B cell (primary cell): ENCODE results near the gene TM9SF2. TPM values are rescaled to one million over a fixed set of nuclear protein-coding genes. Genes with fewer than 3 reads are reported as not detected.

Experiments
- ATAC-seq: fragments of 200-7000 bp; cut with Tn5 transposase; one replicate; pipeline ENCODE4 v1.10.0; 2021; ENCODE audit warnings: low read depth, mild to moderate bottlenecking, moderate number of reproducible peaks, moderate library complexity
- CTCF ChIA-PET: fragments of 350-600 bp; sonication (Branson Sonifier 250); formaldehyde crosslinking; loops from one replicate; lab custom pipeline; 2021; ENCODE audit warnings: antibody characterized with exemption, inconsistent platforms; lab: Charles Lee
- POLR2A ChIA-PET: fragments of 350-600 bp; sonication (Branson Sonifier 250); formaldehyde crosslinking; loops from one replicate; lab custom pipeline; 2021; ENCODE audit warnings: antibody characterized with exemption; lab: Charles Lee
- DNase-seq: peaks from one replicate; pipeline ENCODE4 v3.0.0; 2013
- H2AFZ ChIP-seq: 2 replicates; pipeline ENCODE4 v1.6.1; 2012; ENCODE audit warnings: mild to moderate bottlenecking, low read depth, low read length; ENCODE audit not compliant: insufficient read depth, poor library complexity, severe bottlenecking
- H3K27ac ChIP-seq, 2 donors: 1 replicate in 1 of 2; 2 replicates in 1 of 2; pipeline ENCODE4 v1.5.1; 2012 to 2013; ENCODE audit warnings: low read length in 2 of 2, mild to moderate bottlenecking in 2 of 2, moderate library complexity in 1 of 2
- H3K27me3 ChIP-seq, 4 experiments: fragments of 200-600 bp in 1 of 4; sonication (generic) in 1 of 4; replicated peaks in 1 of 4; 1 replicate in 2 of 4; 2 replicates in 2 of 4; pipeline versions ENCODE4 v1.6.1 to v1.7.0; 2013 to 2016; ENCODE audit warnings: low read length in 3 of 4, mild to moderate bottlenecking in 2 of 4, mixed read lengths in 1 of 4, moderate library complexity in 1 of 4; ENCODE audit not compliant: insufficient read depth in 4 of 4, control insufficient read depth in 3 of 4; ENCODE audit errors: control extremely low read depth in 1 of 4
- H3K36me3 ChIP-seq, 2 experiments: replicated peaks in 1 of 2; 1 replicate in 1 of 2; 2 replicates in 1 of 2; pipeline versions ENCODE4 v1.6.1 to v1.7.1; 2013; ENCODE audit warnings: low read length in 1 of 2; ENCODE audit not compliant: insufficient read depth in 2 of 2, control insufficient read depth in 1 of 2; ENCODE audit errors: control extremely low read depth in 1 of 2, extremely low read depth in 1 of 2
- H3K4me1 ChIP-seq, 2 donors: fragments of 200-600 bp in 1 of 2; sonication (generic) in 1 of 2; 1 replicate in 1 of 2; 2 replicates in 1 of 2; pipeline versions ENCODE4 v1.5.1 to v1.6.1; 2013 to 2017; ENCODE audit warnings: low read length in 2 of 2; ENCODE audit not compliant: control insufficient read depth in 2 of 2, insufficient read depth in 2 of 2
- H3K4me2 ChIP-seq: replicated peaks from 2 replicates; pipeline ENCODE3; 2012; ENCODE audit warnings: mild to moderate bottlenecking, low read depth, low read length; ENCODE audit not compliant: poor library complexity, severe bottlenecking
- H3K4me3 ChIP-seq, 5 experiments: fragments of 200-600 bp in 1 of 5; sonication (generic) in 1 of 5; 1 replicate in 3 of 5; 2 replicates in 2 of 5; pipeline versions ENCODE4 v1.5.1 to v1.7.0; 2011 to 2016; ENCODE audit warnings: low read length in 4 of 5, mild to moderate bottlenecking in 4 of 5, low read depth in 2 of 5, control low read depth in 1 of 5, moderate library complexity in 1 of 5; ENCODE audit not compliant: insufficient read depth in 1 of 5; ENCODE audit errors: control extremely low read depth in 1 of 5, extremely low read depth in 1 of 5
- H3K79me2 ChIP-seq: fragments of 200-600 bp; sonication (generic); one replicate; pipeline ENCODE4 v1.6.0; 2016; ENCODE audit warnings: low read length; ENCODE audit not compliant: control insufficient read depth, insufficient read depth
- H3K9ac ChIP-seq: fragments of 200-600 bp; sonication (generic); 2 replicates; pipeline ENCODE4 v1.6.1; 2017; ENCODE audit warnings: mild to moderate bottlenecking, low read length, moderate library complexity
- H3K9me3 ChIP-seq, 3 donors: one replicate each; pipeline versions ENCODE4 v1.6.1 to v1.7.1; 2013; ENCODE audit warnings: low read length in 2 of 3; ENCODE audit not compliant: control insufficient read depth in 2 of 3, insufficient read depth in 1 of 3; ENCODE audit errors: control extremely low read depth in 1 of 3
- H4K20me1 ChIP-seq: 2 replicates; pipeline ENCODE4 v1.6.0; 2012; ENCODE audit warnings: mild to moderate bottlenecking, low read length; ENCODE audit not compliant: insufficient read depth, control insufficient read depth, poor library complexity, severe bottlenecking
- H3K27ac Mint-ChIP-seq: one replicate; pipeline ENCODE4 v1.8.0; 2021; ENCODE audit warnings: mixed read lengths
- H3K27me3 Mint-ChIP-seq: one replicate; pipeline ENCODE4 v1.8.0; 2021; ENCODE audit warnings: mixed read lengths
- H3K4me1 Mint-ChIP-seq: one replicate; pipeline ENCODE4 v1.8.0; 2021; ENCODE audit warnings: mixed read lengths
- H3K4me3 Mint-ChIP-seq: one replicate; pipeline ENCODE4 v1.8.0; 2021; ENCODE audit warnings: mixed read lengths
- H3K9me3 Mint-ChIP-seq: one replicate; pipeline ENCODE4 v1.8.0; 2022; ENCODE audit warnings: mixed read lengths; ENCODE audit not compliant: insufficient read depth
- CTCF ChIP-seq: fragments of 200-600 bp; IDR thresholded peaks from one replicate; pipeline ENCODE4 v1.8.0; 2022; ENCODE audit warnings: antibody characterized with exemption, mild to moderate bottlenecking
- EZH2 ChIP-seq: IDR thresholded peaks from 2 replicates; pipeline ENCODE4 v1.6.1; 2012; ENCODE audit warnings: borderline replicate concordance, low read depth, mild to moderate bottlenecking, moderate library complexity, low read length; ENCODE audit not compliant: insufficient read depth, poor library complexity, severe bottlenecking
- WGBS: methylation state at CpG from one replicate; pipeline ENCODE4 v1.1.5; 2013; ENCODE audit warnings: missing lambda C conversion rate; ENCODE audit not compliant: insufficient coverage; 5-methylcytosine and 5-hydroxymethylcytosine counted together
- intact Hi-C: fragments of 100-400 bp; cut with micrococcal nuclease; formaldehyde crosslinking; loops from one replicate; pipeline ENCODE4 v1.10.0; 2022
- polyA plus RNA-seq: library from polyadenylated mRNA; depleted of rRNA; stranded (reverse); fragments of >200 nt; gene quantifications from 2 replicates; pipeline ENCODE4 v1.2.3, GENCODE V29; 2012
- total RNA-seq, 2 donors: library from RNA; stranded (reverse); fragments of 120-200 nt in 1 of 2; gene quantifications; 1 replicate in 1 of 2; 2 replicates in 1 of 2; pipeline versions ENCODE4 v1.2.3 to v1.2.4, GENCODE V29; 2013 to 2022

TM9SF2 gene
- total and polyA plus RNA-seq, 2 donors (not counting 1 experiment from before 2014, with no cell fraction given) = 20.2 to 63.6 TPM

GRCh38 chr13:99604636-99605035 lies 103.4 kb downstream of the TM9SF2 start:
- no peaks in the 10 kb centered on the region for H3K27me3 Mint-ChIP-seq
- peak overlapping the region; percentile 61 for H3K4me3 Mint-ChIP-seq
- Histone ChIP-seq H3K9me3 (no peaks in the 10 kb centered on the region), H3K27ac (no peak overlapping the region), H3K4me3 (no peak overlapping the region), H3K4me1 (peaks cover 13 to 26% of the 10 kb centered on the region in 2 donors), H3K9ac (no peak overlapping the region), H4K20me1 (no peaks in the 10 kb centered on the region), H3K27me3 (no peaks in the 10 kb centered on the region), H2AFZ (no peak overlapping the region), H3K36me3 (no peaks in the 10 kb centered on the region), H3K4me2 (no peak overlapping the region), H3K79me2 (no peaks in the 10 kb centered on the region)
- H3K9me3 Mint-ChIP-seq = no peaks in the 10 kb centered on the region
- POLR2A ChIA-PET = no interaction called here
- H3K4me1 Mint-ChIP-seq = peaks cover 34% of the 10 kb centered on the region
- TF ChIP-seq EZH2 = no peak
- no peak for TF ChIP-seq CTCF
- intact Hi-C loops = loop anchor here (5.0 to 10.0 kb wide), 3 partner anchors 227 to 1068 kb away; partner anchors contain the start of genes GPR18 and TMTC4
- DNase-seq (no peak), ATAC-seq (no peak)
- WGBS = 87% methylated on average over 2 of the region's 3 CpGs
- no peak overlapping the region for H3K27ac Mint-ChIP-seq
- CTCF ChIA-PET = interaction anchor here (2.5 kb wide), 1 partner anchor 10 kb away, joined by 12 read pairs; no protein-coding TSS in a partner anchor
